GM12873 (cell line): ENCODE measurements around the gene NSG1.

Experiments used
- TF ChIP-seq, protein P1 (sequence below): IDR thresholded peaks from 2 replicates; pipeline ENCODE4 v1.5.1; 2012; ENCODE audit warnings: low read depth, mild to moderate bottlenecking, moderate library complexity, low read length, control low read depth; ENCODE audit not compliant: insufficient read depth; ENCODE audit errors: missing control alignments

NSG1 gene

DNA sequence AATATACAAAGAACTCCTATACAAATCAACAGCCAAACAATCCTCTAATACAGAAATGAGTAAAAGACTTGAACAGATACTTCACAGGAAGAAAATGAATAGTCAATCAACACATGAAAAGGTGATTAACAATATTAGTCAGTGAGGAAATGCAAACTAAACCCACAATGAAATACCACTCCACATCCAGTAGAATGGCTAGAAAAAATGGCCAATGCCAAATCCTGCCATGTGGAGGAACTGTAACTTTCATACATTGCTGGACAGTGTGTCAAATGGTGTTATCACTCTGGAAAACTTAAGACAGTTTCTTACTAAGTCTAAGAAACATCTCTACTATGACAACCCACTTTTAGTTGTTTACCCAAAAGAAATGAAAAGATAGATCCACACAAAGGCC, 59.5 kb downstream of the NSG1 start:
- TF ChIP-seq, protein P1, sequence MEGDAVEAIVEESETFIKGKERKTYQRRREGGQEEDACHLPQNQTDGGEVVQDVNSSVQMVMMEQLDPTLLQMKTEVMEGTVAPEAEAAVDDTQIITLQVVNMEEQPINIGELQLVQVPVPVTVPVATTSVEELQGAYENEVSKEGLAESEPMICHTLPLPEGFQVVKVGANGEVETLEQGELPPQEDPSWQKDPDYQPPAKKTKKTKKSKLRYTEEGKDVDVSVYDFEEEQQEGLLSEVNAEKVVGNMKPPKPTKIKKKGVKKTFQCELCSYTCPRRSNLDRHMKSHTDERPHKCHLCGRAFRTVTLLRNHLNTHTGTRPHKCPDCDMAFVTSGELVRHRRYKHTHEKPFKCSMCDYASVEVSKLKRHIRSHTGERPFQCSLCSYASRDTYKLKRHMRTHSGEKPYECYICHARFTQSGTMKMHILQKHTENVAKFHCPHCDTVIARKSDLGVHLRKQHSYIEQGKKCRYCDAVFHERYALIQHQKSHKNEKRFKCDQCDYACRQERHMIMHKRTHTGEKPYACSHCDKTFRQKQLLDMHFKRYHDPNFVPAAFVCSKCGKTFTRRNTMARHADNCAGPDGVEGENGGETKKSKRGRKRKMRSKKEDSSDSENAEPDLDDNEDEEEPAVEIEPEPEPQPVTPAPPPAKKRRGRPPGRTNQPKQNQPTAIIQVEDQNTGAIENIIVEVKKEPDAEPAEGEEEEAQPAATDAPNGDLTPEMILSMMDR, result no peak

DNA sequence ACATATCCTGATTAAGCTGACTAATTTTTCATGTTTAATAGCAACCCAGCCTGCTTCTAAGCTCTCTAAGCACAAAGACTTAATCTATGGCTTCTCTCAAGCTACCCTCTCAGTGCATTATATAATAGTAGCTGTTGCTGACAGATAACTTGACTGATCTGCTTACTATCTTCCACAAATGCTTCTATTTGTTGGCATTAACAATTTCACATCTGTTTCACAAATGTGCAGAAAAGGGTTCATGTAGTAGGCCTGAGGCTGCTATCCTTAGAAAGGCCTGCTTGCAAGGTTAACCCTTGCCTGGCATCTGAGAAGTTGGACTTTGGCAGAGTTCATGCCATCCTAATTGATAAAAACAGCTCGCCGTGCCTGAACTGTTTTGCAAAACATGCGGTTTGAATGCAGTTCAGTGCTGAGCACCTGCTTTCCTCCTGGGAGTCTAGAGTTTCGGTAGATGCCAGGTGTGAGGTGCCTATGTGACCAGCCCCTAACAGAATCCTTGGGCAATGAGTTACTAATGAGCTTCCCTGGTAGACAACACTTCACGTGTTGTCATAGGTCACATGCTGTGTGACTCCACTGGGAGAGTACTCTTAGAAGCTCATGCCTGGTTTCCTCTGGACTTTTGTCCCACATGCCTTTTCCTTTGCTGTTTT, 68.4 kb downstream of the NSG1 start:
- TF ChIP-seq, protein P1, result no peak

- TF ChIP-seq, protein P1, result no peak
Observed at GRCh38 chr4:4456351-4456750, 69.4 kb downstream of the NSG1 start.

DNA sequence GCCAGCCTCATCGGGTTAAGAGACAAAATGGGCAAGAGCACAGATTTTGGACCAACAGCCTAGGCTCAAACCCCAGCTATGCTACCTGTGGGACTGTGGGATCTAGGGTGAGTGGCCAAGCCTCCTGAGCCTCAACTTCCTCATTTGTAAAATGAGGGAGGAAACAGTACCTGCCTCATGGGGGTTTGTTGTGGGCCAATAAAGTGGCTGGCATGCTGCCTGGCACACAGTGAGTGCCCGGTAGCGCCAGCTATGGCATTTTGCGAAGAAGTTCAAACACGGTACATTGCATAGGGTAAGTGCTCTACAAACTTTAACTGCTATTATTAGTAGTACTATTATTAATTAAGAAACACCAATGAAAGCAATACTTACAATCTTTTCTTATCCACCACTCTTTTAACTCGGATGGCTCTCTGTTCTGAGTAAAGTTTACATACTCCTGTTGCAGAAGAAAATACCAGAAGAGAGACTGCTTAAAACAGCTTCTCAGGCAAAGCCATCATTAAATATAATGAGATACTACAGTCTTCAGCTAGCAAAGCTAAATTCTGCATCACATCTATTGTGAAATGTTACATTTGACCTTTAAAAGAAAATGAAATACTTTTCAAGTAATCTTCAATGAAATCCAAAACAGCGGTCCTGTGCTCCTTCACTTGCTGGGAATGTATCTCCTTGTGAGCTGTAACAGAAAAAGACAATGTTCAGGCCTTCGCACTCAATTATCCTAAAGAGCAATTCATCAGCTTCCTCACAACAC, 70.1 kb downstream of the NSG1 start:
- TF ChIP-seq, protein P1, result no peak

- TF ChIP-seq, protein P1, result no peak
Observed at GRCh38 chr4:4457803-4458553, 71.1 kb downstream of the NSG1 start.

DNA sequence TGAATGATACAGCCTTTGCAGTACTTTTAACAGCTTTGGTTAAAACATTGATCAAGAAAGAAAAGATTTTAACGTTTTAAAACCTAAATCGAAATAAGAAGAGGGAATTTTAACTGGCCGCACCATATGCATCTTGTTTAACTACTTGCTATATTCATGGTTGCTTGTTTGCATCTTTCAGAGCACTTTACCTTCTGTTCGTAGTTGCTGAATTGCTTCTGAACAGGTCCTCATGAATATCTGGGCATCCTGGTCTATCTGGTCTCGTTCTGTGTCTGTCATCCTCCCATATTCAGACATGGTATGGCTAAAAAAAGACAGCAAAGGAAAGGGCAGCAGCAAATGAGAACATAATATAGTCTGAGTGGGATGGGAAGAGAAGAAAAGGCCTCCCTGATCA, 72.3 kb downstream of the NSG1 start:
- TF ChIP-seq, protein P1, result no peak

- TF ChIP-seq, protein P1, result no peak
Observed at GRCh38 chr4:4460759-4461158, 73.9 kb downstream of the NSG1 start.
